HFF-Myc (cell line): ENCODE data around the gene SORT1.

Experiments
- DNase-seq: peaks from one replicate; pipeline ENCODE4 v3.0.0-alpha.2; 2011; ENCODE audit warnings: low read depth; ENCODE audit errors: extremely low read depth
- H3K4me3 ChIP-seq: replicated peaks from 2 replicates; pipeline ENCODE4 v1.5.1; 2011; ENCODE audit warnings: low read depth, mild to moderate bottlenecking, control low read depth, low read length
- CTCF ChIP-seq: IDR thresholded peaks from 2 replicates; pipeline ENCODE4 v1.5.1; 2012; ENCODE audit warnings: mild to moderate bottlenecking, low read depth, low read length, control low read depth; ENCODE audit errors: missing control alignments

Gene SORT1

GRCh38 chr1:109392788-109393616, 4.7 kb downstream of the SORT1 start:
- no peak for TF ChIP-seq CTCF
- no peak overlapping the region for H3K4me3 ChIP-seq
- DNase-seq = no peak

- TF ChIP-seq CTCF = no peak
- DNase-seq = no peak
- H3K4me3 ChIP-seq = no peak overlapping the region
Measured at GRCh38 chr1:109392037-109392787, 5.5 kb downstream of the SORT1 start.

GRCh38 chr1:109391626-109392025, 6.1 kb downstream of the SORT1 start:
- DNase-seq = no peak
- H3K4me3 ChIP-seq = no peak overlapping the region
- TF ChIP-seq CTCF = no peak

- no peak overlapping the region for H3K4me3 ChIP-seq
Measured at GRCh38 chr1:109391157-109391556, 6.6 kb downstream of the SORT1 start.

GRCh38 chr1:109389638-109390341, 7.9 kb downstream of the SORT1 start:
- no peak for DNase-seq
- TF ChIP-seq CTCF = no peak
- no peak overlapping the region for H3K4me3 ChIP-seq

More at GRCh38 chr1:109391157-109391556, 6.6 kb downstream of the SORT1 start:
- DNase-seq = no peak
- no peak for TF ChIP-seq CTCF

GRCh38 chr1:109388884-109389637, 8.7 kb downstream of the SORT1 start:
- DNase-seq = no peak
- no peak overlapping the region for H3K4me3 ChIP-seq
- TF ChIP-seq CTCF = no peak
